ENCODE measurements around the gene UMODL1.

The UMODL1 gene

DNA sequence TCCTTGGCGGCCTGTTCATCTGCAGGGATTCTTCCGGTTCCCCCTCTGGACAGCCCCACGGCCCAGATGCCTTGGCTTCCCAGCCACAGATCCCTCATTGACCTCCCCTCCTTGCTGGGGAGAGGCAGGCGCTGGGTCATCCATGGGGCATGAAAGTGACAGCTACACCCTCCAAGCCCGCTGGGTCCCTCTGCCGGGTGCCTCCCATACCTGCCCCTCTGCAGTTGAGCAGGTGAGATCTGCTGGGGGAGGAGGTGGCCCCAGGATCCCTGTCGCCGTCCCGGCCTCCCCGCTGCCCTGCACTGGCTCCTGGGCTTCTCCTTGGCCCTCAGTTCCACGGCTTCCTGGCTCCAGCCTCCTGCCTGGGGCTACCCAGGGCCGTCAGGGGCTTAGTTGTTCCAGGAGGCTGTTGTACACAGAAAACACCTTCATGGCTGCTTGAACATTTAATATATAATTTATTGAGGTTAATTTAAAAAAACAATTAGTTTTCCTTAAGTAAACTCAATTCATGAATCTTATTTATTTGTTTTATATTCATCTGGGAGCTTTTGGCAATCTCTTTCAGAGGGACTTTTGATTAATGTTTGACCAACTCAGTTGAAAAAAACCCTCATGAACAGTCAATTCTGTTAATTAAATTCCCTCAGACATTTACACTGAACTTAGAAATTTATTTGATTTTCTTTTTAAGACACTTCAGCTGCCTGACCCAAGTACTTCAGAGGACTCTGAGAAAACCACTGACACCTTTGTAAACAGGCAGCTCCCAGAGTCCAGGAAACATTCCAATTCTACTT is 80.2 kb downstream of the UMODL1 start:
- DNase-seq (ENCODE audit: insufficient read length, low spot score) (no peak), FAIRE-seq (no peak)
- TF ChIP-seq TAF1 (IDR thresholded peaks at IDR 0.05; ENCODE audit: low read depth, low read length) (no peak), POU2F2 (IDR thresholded peaks at IDR 0.05; ENCODE audit: low read depth, low read length) (no peak), POLR2AphosphoS5 (IDR thresholded peaks at IDR 0.05; ENCODE audit: low read depth, low read length) (no peak), SPI1 (IDR thresholded peaks at IDR 0.05; ENCODE audit: low read depth, low read length) (no peak), PAX5 (IDR thresholded peaks at IDR 0.05; ENCODE audit: insufficient read depth, low read length, severe bottlenecking) (no peak), POLR2A (IDR thresholded peaks at IDR 0.05; ENCODE audit: low read depth, low read length) (no peak)

DNA sequence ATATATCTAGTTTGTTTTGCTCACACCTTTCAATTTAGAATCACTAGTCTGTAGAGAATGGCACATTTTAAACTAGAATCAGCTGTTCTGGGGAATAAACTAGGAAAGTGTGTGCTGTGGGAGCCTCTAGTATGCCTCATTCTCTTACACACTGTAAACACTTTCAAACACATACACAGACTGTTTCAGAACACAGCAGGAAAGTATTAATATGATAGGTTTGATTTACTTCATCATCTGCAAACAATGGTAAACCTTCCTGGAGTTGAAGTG is 80.8 kb downstream of the UMODL1 start:
- no peak for TF ChIP-seq SPI1 (IDR thresholded peaks at IDR 0.05; ENCODE audit: low read depth, low read length)
- no peak for TF ChIP-seq PAX5 (IDR thresholded peaks at IDR 0.05; ENCODE audit: insufficient read depth, low read length, severe bottlenecking)
- no peak for DNase-seq (ENCODE audit: insufficient read length, low spot score)
- FAIRE-seq: no peak

DNA sequence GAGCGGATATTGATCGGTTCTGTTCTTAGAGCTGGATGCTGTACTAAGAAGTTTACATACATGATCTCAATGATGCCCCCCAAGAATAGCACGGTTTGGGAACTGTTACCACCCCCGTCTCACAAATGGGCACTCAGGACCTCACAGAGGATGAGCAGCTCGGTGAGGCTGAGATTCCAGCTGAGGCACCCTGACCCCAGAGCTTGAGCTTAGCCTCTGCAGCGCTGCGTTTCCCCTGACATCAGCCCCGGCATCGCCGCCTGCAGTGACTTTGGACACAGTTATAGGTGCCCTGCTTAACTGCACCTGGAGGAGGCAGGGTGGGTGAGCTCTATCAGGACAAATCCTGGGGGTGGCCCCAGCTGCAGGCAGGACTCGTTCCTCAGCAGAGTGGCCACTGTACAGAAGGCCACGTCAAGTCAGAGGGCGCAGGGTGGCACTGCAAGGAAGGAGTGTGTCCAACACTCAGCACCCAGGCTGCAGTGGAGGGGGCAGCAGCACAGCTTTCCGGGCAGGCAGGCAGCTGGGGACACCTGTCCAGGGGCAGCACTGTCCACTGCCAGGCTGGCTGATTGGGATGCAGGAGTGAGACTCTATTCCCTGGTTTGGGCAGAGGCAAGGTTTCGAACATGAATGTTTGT is 82.0 kb downstream of the UMODL1 start:
- TF ChIP-seq POU2F2 (IDR thresholded peaks at IDR 0.05; ENCODE audit: low read depth, low read length) (no peak), PAX5 (IDR thresholded peaks at IDR 0.05; ENCODE audit: insufficient read depth, low read length, severe bottlenecking) (no peak), POLR2A (IDR thresholded peaks at IDR 0.05; ENCODE audit: low read depth, low read length) (no peak), TAF1 (IDR thresholded peaks at IDR 0.05; ENCODE audit: low read depth, low read length) (no peak), SPI1 (IDR thresholded peaks at IDR 0.05; ENCODE audit: low read depth, low read length) (no peak), POLR2AphosphoS5 (IDR thresholded peaks at IDR 0.05; ENCODE audit: low read depth, low read length) (no peak)
- DNase-seq (ENCODE audit: insufficient read length, low spot score): no peak
- no peak for FAIRE-seq

DNA sequence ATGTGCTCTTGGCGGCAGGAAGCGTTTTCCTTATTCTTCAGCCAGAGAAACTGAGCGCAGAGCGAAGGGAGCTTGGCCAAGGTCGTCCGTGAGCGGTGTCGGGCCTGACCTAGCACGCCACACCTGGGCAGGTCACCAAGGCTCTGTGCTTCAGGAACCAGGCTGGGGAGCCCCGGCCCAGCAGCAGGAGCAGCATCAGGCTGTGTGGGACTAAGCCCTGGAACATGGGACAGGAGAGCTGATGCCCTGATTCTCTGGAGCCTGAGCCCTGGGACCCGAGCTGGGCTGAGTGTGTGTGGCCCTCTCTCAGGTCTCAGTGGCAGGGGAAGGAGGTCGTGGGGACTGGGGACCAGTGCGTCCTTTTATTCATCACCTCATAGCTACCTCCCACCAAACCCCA is 82.6 kb downstream of the UMODL1 start:
- no peak for FAIRE-seq
- no peak for DNase-seq (ENCODE audit: insufficient read length, low spot score)
- TF ChIP-seq POLR2A (IDR thresholded peaks at IDR 0.05; ENCODE audit: low read depth, low read length) (no peak), SPI1 (IDR thresholded peaks at IDR 0.05; ENCODE audit: low read depth, low read length) (no peak), POU2F2 (IDR thresholded peaks at IDR 0.05; ENCODE audit: low read depth, low read length) (no peak), TAF1 (IDR thresholded peaks at IDR 0.05; ENCODE audit: low read depth, low read length) (no peak), PAX5 (IDR thresholded peaks at IDR 0.05; ENCODE audit: insufficient read depth, low read length, severe bottlenecking) (no peak), POLR2AphosphoS5 (IDR thresholded peaks at IDR 0.05; ENCODE audit: low read depth, low read length) (no peak)

DNA sequence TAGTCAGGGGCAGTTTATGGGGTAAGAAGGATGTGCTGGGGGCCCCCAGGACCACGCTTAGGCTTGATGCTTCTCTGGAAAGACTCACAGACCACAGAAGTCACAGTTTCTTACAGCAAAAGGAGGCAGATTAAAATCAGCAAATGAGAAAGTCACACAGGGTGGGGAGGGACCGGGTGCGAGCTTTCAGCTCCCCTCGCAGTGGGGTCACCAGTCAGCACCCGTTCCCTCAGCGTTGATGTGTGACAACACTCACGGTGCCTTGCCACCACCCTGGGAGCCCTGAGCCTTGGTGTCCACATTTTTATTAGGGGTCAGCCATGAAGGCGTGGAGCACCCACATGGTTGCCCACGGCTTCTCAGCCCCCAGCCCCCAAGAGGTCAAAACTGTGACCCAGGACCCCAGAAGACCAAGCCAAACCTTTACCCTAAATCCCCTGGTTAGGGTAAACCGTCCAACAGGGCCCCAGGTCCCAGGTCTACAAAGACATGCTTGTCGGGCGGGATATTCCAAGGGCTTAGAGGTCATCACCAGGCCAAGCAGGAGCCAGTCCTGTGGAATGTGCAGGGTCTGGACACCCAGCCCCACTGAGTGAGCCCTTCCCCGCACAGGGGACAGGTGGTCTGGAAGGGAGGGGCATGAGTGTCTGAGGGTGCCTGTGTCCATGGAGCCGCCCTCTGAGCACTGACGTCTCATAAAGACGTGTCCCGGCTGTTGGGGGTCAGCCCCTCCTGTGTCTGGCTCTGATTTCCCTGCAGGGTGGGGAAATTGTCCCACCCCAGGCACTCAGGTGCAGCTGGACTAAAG is 83.3 kb downstream of the UMODL1 start:
- DNase-seq (ENCODE audit: insufficient read length, low spot score) (no peak), FAIRE-seq (no peak)
- TF ChIP-seq POLR2AphosphoS5 (IDR thresholded peaks at IDR 0.05; ENCODE audit: low read depth, low read length) (no peak), POU2F2 (IDR thresholded peaks at IDR 0.05; ENCODE audit: low read depth, low read length) (no peak), PAX5 (IDR thresholded peaks at IDR 0.05; ENCODE audit: insufficient read depth, low read length, severe bottlenecking) (no peak), POLR2A (IDR thresholded peaks at IDR 0.05; ENCODE audit: low read depth, low read length) (no peak), SPI1 (IDR thresholded peaks at IDR 0.05; ENCODE audit: low read depth, low read length) (no peak), TAF1 (IDR thresholded peaks at IDR 0.05; ENCODE audit: low read depth, low read length) (no peak)

DNA sequence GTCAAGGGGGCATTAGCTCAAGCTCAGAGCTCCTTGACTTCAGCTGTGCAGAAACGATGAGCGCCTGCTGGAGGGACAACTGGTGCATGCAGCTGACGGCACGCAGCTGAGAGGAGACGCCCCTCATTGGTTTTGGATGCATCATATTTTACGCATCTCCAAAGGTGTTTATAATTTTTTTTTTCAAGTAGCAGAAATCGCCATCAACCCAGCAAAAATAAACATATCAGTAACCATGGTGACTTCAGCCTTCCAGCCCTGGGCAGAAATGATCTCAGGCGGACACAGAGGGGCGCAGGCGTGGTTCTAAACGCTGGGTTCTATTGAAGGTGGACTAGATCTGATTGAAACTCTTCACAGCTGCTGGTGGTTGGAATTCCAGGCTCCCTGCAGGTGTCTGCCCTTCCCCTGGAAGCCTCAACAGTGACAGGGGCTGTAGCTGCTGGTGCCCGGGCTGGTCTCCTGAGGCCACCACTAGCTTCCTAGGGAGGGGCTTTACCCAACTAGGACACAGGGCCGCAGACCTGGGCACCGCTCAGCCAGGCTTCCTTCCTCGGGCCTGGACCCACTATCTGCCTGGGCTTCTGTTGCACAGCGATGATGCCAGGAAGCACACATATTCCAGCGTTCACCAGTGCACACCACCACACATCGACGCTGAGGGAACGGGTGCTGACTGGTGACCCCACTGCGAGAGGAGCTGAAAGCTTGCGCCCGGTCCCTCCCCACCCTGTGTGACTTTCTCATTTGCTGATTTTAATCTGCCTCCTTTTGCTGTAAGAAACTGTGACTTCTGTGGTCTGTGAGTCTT is 84.1 kb downstream of the UMODL1 start:
- TF ChIP-seq POU2F2 (IDR thresholded peaks at IDR 0.05; ENCODE audit: low read depth, low read length) (no peak), POLR2A (IDR thresholded peaks at IDR 0.05; ENCODE audit: low read depth, low read length) (no peak), TAF1 (IDR thresholded peaks at IDR 0.05; ENCODE audit: low read depth, low read length) (no peak), POLR2AphosphoS5 (IDR thresholded peaks at IDR 0.05; ENCODE audit: low read depth, low read length) (no peak), PAX5 (IDR thresholded peaks at IDR 0.05; ENCODE audit: insufficient read depth, low read length, severe bottlenecking) (no peak), SPI1 (IDR thresholded peaks at IDR 0.05; ENCODE audit: low read depth, low read length) (no peak)
- DNase-seq (ENCODE audit: insufficient read length, low spot score): no peak
- FAIRE-seq: no peak

DNA sequence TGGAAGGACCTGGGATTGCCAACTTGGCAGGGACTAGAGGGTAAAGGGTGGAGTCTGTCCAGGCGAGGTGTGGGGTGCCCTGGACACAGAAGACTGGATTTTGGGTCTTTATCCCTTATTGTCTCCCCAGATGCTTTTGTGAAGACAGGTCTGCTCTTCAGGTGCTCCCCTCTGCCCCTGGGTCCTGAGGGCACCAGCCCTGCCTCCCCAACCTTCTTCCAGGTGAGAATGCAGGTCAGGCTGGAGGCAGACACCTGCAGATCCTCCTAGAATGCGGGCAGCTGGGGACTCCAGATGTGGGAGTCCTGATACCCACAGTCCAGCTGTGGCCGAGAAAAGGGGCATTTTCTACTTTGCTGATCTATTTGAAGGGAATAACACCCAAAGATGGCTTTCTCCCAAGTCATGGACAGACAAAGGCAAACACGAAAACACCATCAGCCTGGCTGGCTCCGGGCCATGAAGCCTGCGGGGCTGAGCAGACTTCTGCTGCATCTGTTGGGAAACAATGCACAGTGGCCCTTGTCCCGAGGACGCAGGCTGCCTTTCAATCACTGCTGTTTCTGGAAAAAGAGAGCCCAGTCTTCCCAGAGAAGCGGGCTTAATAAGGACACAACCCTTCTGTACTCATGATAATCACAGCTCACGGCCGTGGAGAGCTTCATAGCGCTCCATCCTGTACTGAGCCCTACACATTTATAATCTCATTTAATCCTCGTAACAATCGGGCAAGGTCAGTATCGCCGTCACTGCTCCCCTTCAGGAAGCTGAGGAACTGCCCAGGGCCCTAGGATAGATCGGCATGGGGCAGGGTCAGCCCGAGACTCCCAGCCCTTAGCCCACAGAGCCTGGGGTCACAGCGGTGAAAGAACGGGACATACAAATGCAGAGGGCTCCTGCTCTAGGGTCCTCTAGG is 85.8 kb downstream of the UMODL1 start:
- no peak for TF ChIP-seq POLR2AphosphoS5 (IDR thresholded peaks at IDR 0.05; ENCODE audit: low read depth, low read length)
- no peak for TF ChIP-seq POLR2A (IDR thresholded peaks at IDR 0.05; ENCODE audit: low read depth, low read length)
- no peak for TF ChIP-seq POU2F2 (IDR thresholded peaks at IDR 0.05; ENCODE audit: low read depth, low read length)
- no peak for TF ChIP-seq PAX5 (IDR thresholded peaks at IDR 0.05; ENCODE audit: insufficient read depth, low read length, severe bottlenecking)
- TF ChIP-seq TAF1 (IDR thresholded peaks at IDR 0.05; ENCODE audit: low read depth, low read length): no peak
- TF ChIP-seq SPI1 (IDR thresholded peaks at IDR 0.05; ENCODE audit: low read depth, low read length): no peak
- FAIRE-seq (no peak), DNase-seq (ENCODE audit: insufficient read length, low spot score) (no peak)
